H9 (cell line): Measurements from ENCODE around the gene TNRC6A. TPM values are rescaled to one million over a fixed set of nuclear protein-coding genes. Genes with fewer than 3 reads are reported as not detected.
A peak's percentile ranks its signal among the peaks of the same experiment; 100 is the strongest.

Experiments used
- DNase-seq: peaks from one replicate; pipeline ENCODE4 v3.0.0-alpha.2; 2017
- H2AFZ ChIP-seq: one replicate; pipeline ENCODE4 v1.6.1; 2013; ENCODE audit warnings: mild to moderate bottlenecking, low read length, control low read depth, moderate library complexity
- H2AK5ac ChIP-seq: 2 replicates; pipeline ENCODE4 v1.6.1; 2013; ENCODE audit warnings: low read length, control low read depth, mixed read lengths; ENCODE audit not compliant: insufficient read length
- H2BK120ac ChIP-seq: one replicate; pipeline ENCODE4 v1.6.1; 2013; ENCODE audit warnings: low read depth, mild to moderate bottlenecking, low read length, control low read depth, inconsistent platforms; ENCODE audit not compliant: poor library complexity, severe bottlenecking
- H2BK12ac ChIP-seq: 2 replicates; pipeline ENCODE4 v1.6.1; 2013; ENCODE audit warnings: low read length, control low read depth, mixed read lengths, low read depth; ENCODE audit not compliant: insufficient read length
- H2BK15ac ChIP-seq: 2 replicates; pipeline ENCODE4 v1.6.1; 2013; ENCODE audit warnings: low read depth, low read length, control low read depth
- H2BK20ac ChIP-seq: one replicate; pipeline ENCODE4 v1.6.1; 2013; ENCODE audit warnings: low read depth, mild to moderate bottlenecking, low read length, control low read depth, inconsistent platforms; ENCODE audit not compliant: poor library complexity, severe bottlenecking
- H2BK5ac ChIP-seq: 2 replicates; pipeline ENCODE4 v1.6.1; 2013; ENCODE audit warnings: low read length, control low read depth, mixed read lengths; ENCODE audit not compliant: insufficient read length
- H3K14ac ChIP-seq: 2 replicates; pipeline ENCODE4 v1.6.1; 2013; ENCODE audit warnings: low read length, control low read depth; ENCODE audit not compliant: insufficient read depth
- H3K18ac ChIP-seq: 2 replicates; pipeline ENCODE4 v1.6.1; 2013; ENCODE audit warnings: low read depth, mild to moderate bottlenecking, mixed read lengths, low read length, control low read depth; ENCODE audit not compliant: insufficient read length
- H3K23ac ChIP-seq: 2 replicates; pipeline ENCODE4 v1.6.1; 2013; ENCODE audit warnings: low read length, control low read depth, mixed read lengths, low read depth; ENCODE audit not compliant: insufficient read length
- H3K23me2 ChIP-seq: 2 replicates; pipeline ENCODE4 v1.6.1; 2013; ENCODE audit warnings: low read depth, mild to moderate bottlenecking, mixed read lengths, low read length, control low read depth; ENCODE audit not compliant: insufficient read length, poor library complexity, severe bottlenecking
- H3K27ac ChIP-seq: 2 replicates; pipeline ENCODE4 v1.5.1; 2013; ENCODE audit warnings: low read length, control low read depth, mixed read lengths, low read depth; ENCODE audit not compliant: insufficient read length
- H3K27me3 ChIP-seq: 2 replicates; pipeline ENCODE4 v1.6.1; 2013; ENCODE audit warnings: low read length, control low read depth, inconsistent platforms; ENCODE audit not compliant: insufficient read depth
- H3K4ac ChIP-seq: 2 replicates; pipeline ENCODE4 v1.6.1; 2013; ENCODE audit warnings: low read depth, mild to moderate bottlenecking, control low read depth, inconsistent platforms, low read length, moderate library complexity
- H3K4me1 ChIP-seq: 2 replicates; pipeline ENCODE4 v1.6.1; 2013; ENCODE audit warnings: low read length, control low read depth, inconsistent platforms; ENCODE audit not compliant: insufficient read depth
- H3K4me2 ChIP-seq: 2 replicates; pipeline ENCODE4 v1.6.1; 2013; ENCODE audit warnings: low read length, control low read depth, mixed read lengths; ENCODE audit not compliant: insufficient read length, insufficient read depth
- H3K56ac ChIP-seq: 2 replicates; pipeline ENCODE4 v1.6.1; 2013; ENCODE audit warnings: low read depth, mild to moderate bottlenecking, mixed read lengths, low read length, control low read depth; ENCODE audit not compliant: insufficient read length
- H3K79me1 ChIP-seq: 2 replicates; pipeline ENCODE4 v1.6.1; 2013; ENCODE audit warnings: low read depth, mild to moderate bottlenecking, moderate library complexity, low read length, control low read depth, inconsistent platforms; ENCODE audit not compliant: insufficient read depth, poor library complexity, severe bottlenecking
- H3K79me2 ChIP-seq: 2 replicates; pipeline ENCODE4 v1.6.1; 2013; ENCODE audit warnings: low read length, control low read depth, inconsistent platforms; ENCODE audit not compliant: insufficient read depth
- H3K9ac ChIP-seq: 2 replicates; pipeline ENCODE4 v1.6.1; 2013; ENCODE audit warnings: low read length, control low read depth, mixed read lengths; ENCODE audit not compliant: insufficient read length; ENCODE audit errors: extremely low read depth
- H3K9me3 ChIP-seq: one replicate; pipeline ENCODE4 v1.6.1; 2013; ENCODE audit warnings: low read depth, low read length, inconsistent platforms; ENCODE audit not compliant: control insufficient read depth
- H3T11ph ChIP-seq: one replicate; pipeline ENCODE4 v1.6.1; 2013; ENCODE audit warnings: mild to moderate bottlenecking, low read length, control low read depth, inconsistent platforms
- H4K20me1 ChIP-seq: one replicate; pipeline ENCODE4 v1.6.1; 2013; ENCODE audit not compliant: control insufficient read depth, insufficient read length, insufficient read depth
- H4K5ac ChIP-seq: 2 replicates; pipeline ENCODE4 v1.6.1; 2013; ENCODE audit warnings: low read depth, mild to moderate bottlenecking, mixed read lengths, low read length, control low read depth; ENCODE audit not compliant: insufficient read length
- H4K8ac ChIP-seq: replicated peaks from 2 replicates; pipeline ENCODE4 v1.6.1; 2013; ENCODE audit warnings: low read length, control low read depth, mixed read lengths, low read depth; ENCODE audit not compliant: insufficient read length
- H4K91ac ChIP-seq: 2 replicates; pipeline ENCODE4 v1.6.1; 2013; ENCODE audit warnings: low read depth, mild to moderate bottlenecking, moderate library complexity, mixed read lengths, low read length, control low read depth; ENCODE audit not compliant: insufficient read length
- H3K27ac Mint-ChIP-seq, 3 experiments: 2 replicates in 2 of 3; 3 replicates in 1 of 3; pipeline ENCODE4 v1.8.0; 2020 to 2021; ENCODE audit warnings: mixed read lengths in 3 of 3, mild to moderate bottlenecking in 1 of 3, moderate library complexity in 1 of 3
- H3K27me3 Mint-ChIP-seq: 2 replicates; pipeline ENCODE4 v1.8.0; 2021; ENCODE audit warnings: low read depth, mild to moderate bottlenecking, moderate library complexity, mixed read lengths
- H3K36me3 Mint-ChIP-seq, 3 experiments: 2 replicates in 2 of 3; 3 replicates in 1 of 3; pipeline ENCODE4 v1.8.0; 2020 to 2021; ENCODE audit warnings: low read depth in 3 of 3, mixed read lengths in 3 of 3; ENCODE audit not compliant: insufficient read depth in 1 of 3
- H3K4me1 Mint-ChIP-seq, 2 experiments: 2 replicates each; pipeline ENCODE4 v1.8.0; 2020; ENCODE audit warnings: mixed read lengths in 2 of 2
- H3K4me3 Mint-ChIP-seq, 2 experiments: 2 replicates in 1 of 2; 3 replicates in 1 of 2; pipeline ENCODE4 v1.8.0; 2020 to 2021; ENCODE audit warnings: mild to moderate bottlenecking in 2 of 2, mixed read lengths in 2 of 2, moderate library complexity in 1 of 2
- H3K9me3 Mint-ChIP-seq, 2 experiments: 2 replicates in 1 of 2; 3 replicates in 1 of 2; pipeline ENCODE4 v1.8.0; 2020; ENCODE audit warnings: mild to moderate bottlenecking in 2 of 2, mixed read lengths in 2 of 2, moderate library complexity in 1 of 2
- WGBS: extraction: QIAGEN DNeasy Blood & Tissue Kit; methylation state at CpG from one replicate; pipeline ENCODE4 v1.1.7; 2013; ENCODE audit warnings: missing lambda C conversion rate, low lambda C conversion rate, mixed read lengths; ENCODE audit not compliant: insufficient read length; ENCODE audit errors: extremely low coverage; 5-methylcytosine and 5-hydroxymethylcytosine counted together
- total RNA-seq: library from RNA; stranded (reverse); gene quantifications from 2 replicates; pipeline ENCODE4 v1.2.1, GENCODE V29; 2021
- TF ChIP-seq, protein P1 (sequence below): fragments of 200-600 bp; sonication (generic); conservative IDR thresholded peaks from 3 replicates; pipeline ENCODE4 v1.8.0; 2021; ENCODE audit warnings: antibody characterized with exemption, mild to moderate bottlenecking

The TNRC6A gene
- total RNA-seq, 1 experiment from 2014 or later, result 114 TPM

DNA sequence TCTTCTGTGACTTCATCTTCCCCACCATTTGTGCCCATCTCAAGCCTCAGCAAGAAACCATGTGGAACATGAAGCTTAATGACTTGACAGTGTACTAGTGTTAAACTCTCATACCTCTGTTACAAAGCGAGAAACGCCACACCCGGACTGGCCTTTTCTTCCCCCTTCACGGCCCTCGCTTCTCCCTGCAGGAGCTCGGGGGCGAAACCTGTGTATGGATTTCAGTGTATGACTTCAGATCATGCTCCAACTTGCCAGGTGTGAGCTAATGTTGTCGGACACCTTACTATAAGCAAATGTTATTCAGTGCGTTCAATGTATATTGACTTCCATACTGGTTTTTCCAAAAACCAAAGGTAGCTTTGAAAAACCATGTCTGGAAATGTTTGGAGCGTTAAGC lies 96.2 kb downstream of the TNRC6A start:
- Histone ChIP-seq H3K4me1 (no peaks in the 10 kb centered on the region), H2AFZ (no peak overlapping the region), H3K9me3 (no peaks in the 10 kb centered on the region), H3K4ac (no peak overlapping the region), H4K5ac (no peak overlapping the region), H3K27ac (no peak overlapping the region), H2BK5ac (no peak overlapping the region), H4K20me1 (peaks cover 2% of the 10 kb centered on the region), H2BK120ac (no peak overlapping the region), H3T11ph (no peak overlapping the region), H3K79me1 (no peaks in the 10 kb centered on the region), H3K4me2 (no peak overlapping the region), H3K9ac (no peak overlapping the region), H3K23me2 (no peaks in the 10 kb centered on the region), H4K8ac (no peak overlapping the region), H2BK20ac (no peak overlapping the region), H3K27me3 (no peaks in the 10 kb centered on the region), H2AK5ac (no peak overlapping the region), H4K91ac (no peak overlapping the region), H2BK12ac (no peak overlapping the region), H3K23ac (no peak overlapping the region), H3K56ac (no peak overlapping the region), H3K14ac (no peak overlapping the region), H3K79me2 (no peaks in the 10 kb centered on the region), H2BK15ac (no peak overlapping the region), H3K18ac (no peak overlapping the region)
- WGBS, result no CpG with 5 or more reads among the region's 10 CpGs
- peak overlapping the region in 2 of 3 experiments; percentile 62 to 75; a peak in 3 of 7 replicates for H3K27ac Mint-ChIP-seq
- H3K9me3 Mint-ChIP-seq, result no peaks in the 10 kb centered on the region
- H3K27me3 Mint-ChIP-seq, result no peaks in the 10 kb centered on the region
- no peaks in the 10 kb centered on the region for H3K4me1 Mint-ChIP-seq
- no peak overlapping the region for H3K4me3 Mint-ChIP-seq
- H3K36me3 Mint-ChIP-seq, result peaks cover 30 to 67% (median 67%) of the 10 kb centered on the region in 3 experiments; a peak in 6 of 7 replicates
- TF ChIP-seq, protein P1, sequence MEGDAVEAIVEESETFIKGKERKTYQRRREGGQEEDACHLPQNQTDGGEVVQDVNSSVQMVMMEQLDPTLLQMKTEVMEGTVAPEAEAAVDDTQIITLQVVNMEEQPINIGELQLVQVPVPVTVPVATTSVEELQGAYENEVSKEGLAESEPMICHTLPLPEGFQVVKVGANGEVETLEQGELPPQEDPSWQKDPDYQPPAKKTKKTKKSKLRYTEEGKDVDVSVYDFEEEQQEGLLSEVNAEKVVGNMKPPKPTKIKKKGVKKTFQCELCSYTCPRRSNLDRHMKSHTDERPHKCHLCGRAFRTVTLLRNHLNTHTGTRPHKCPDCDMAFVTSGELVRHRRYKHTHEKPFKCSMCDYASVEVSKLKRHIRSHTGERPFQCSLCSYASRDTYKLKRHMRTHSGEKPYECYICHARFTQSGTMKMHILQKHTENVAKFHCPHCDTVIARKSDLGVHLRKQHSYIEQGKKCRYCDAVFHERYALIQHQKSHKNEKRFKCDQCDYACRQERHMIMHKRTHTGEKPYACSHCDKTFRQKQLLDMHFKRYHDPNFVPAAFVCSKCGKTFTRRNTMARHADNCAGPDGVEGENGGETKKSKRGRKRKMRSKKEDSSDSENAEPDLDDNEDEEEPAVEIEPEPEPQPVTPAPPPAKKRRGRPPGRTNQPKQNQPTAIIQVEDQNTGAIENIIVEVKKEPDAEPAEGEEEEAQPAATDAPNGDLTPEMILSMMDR, result no peak
- DNase-seq, result no peak
